ENCODE data around the gene MARVELD1. TPM values are rescaled to one million over a fixed set of nuclear protein-coding genes. Genes with fewer than 3 reads are reported as not detected.
A peak's percentile ranks its signal among the peaks of the same experiment; 100 is the strongest.

Gene MARVELD1
- total and polyA plus RNA-seq, 2 of the 4 experiments (the other 2 are of a cell fraction): 12.0 to 68.1 TPM

DNA sequence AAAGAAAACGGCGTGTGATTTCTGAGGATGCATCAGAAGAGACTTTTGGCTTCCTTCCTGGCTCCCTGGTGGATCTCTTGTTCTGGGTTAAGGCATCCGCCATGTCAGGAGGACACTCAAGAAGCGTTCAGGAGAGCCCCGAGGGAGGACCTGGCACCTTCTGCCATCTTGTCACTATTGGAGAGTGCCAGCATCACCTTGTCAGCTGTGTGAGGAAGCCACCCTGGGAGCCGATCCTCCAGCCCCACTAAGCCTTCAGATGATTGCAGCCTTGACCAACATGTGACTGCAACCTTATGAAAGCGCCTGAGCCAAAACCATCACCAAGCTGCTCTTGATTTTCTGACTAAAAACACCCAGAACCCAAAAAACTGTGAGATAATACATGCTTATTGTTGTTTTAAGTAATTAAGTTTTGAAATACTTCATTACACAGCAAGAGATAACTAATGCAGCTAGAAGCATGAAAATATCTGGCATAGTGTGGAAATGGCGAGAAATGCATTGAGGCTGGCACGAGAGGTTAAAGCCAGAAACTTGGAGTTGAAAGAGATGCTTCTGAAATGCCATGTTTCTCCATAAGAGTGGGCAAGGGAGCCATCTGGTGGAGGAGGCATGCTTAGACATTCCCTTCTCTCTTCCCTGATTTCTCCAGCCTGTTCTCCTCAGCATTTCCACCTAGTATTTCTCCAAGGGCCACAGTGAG lies 18.0 kb downstream of the MARVELD1 start:
- TF ChIP-seq RAD21 (IDR thresholded peaks at IDR 0.05; ENCODE audit: low read length) (peak; percentile 96), CHD1 (IDR thresholded peaks at IDR 0.05; ENCODE audit: low read depth, low read length) (no peak), RFX5 (IDR thresholded peaks at IDR 0.05; ENCODE audit: low read depth, low read length) (no peak), SMC3 (IDR thresholded peaks at IDR 0.05; ENCODE audit: low read depth, low read length) (peak; percentile 98), MAZ (IDR thresholded peaks at IDR 0.05; ENCODE audit: borderline replicate concordance, low read depth, low read length) (no peak), BHLHE40 (IDR thresholded peaks at IDR 0.05; ENCODE audit: low read depth, low read length) (peak; percentile 63; the same call in 1 of the 2 replicates), FOS (IDR thresholded peaks at IDR 0.05; ENCODE audit: low read depth, low read length) (no peak), POLR2A (IDR thresholded peaks at IDR 0.05; ENCODE audit: low read depth, low read length) (peak; percentile 25; the same call in 1 of the 2 replicates)
- TF ChIP-seq, protein P1, sequence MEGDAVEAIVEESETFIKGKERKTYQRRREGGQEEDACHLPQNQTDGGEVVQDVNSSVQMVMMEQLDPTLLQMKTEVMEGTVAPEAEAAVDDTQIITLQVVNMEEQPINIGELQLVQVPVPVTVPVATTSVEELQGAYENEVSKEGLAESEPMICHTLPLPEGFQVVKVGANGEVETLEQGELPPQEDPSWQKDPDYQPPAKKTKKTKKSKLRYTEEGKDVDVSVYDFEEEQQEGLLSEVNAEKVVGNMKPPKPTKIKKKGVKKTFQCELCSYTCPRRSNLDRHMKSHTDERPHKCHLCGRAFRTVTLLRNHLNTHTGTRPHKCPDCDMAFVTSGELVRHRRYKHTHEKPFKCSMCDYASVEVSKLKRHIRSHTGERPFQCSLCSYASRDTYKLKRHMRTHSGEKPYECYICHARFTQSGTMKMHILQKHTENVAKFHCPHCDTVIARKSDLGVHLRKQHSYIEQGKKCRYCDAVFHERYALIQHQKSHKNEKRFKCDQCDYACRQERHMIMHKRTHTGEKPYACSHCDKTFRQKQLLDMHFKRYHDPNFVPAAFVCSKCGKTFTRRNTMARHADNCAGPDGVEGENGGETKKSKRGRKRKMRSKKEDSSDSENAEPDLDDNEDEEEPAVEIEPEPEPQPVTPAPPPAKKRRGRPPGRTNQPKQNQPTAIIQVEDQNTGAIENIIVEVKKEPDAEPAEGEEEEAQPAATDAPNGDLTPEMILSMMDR (conservative IDR thresholded peaks at IDR 0.05; ENCODE audit: low read depth, low read length): peak; percentile 95
- Histone ChIP-seq H2BK120ac (ENCODE audit: low read depth, low read length) (no peak overlapping the region), H2BK15ac (ENCODE audit: low read depth, low read length) (no peak overlapping the region), H2AK9ac (replicated peaks; ENCODE audit: low read depth, low read length, poor library complexity) (no peak overlapping the region), H2AK5ac (ENCODE audit: low read depth, low read length) (0 out of 2 replicates have a peak overlapping the region, but pooled peaks have one; percentile 21), H3K79me1 (ENCODE audit: low read depth in 1 of 2, low read length in 2 of 2) (0 out of 4 replicates have a peak, but pooled peaks cover 0 to 4% of the 10 kb centered on the region in 2 experiments), H3K27ac (ENCODE audit: insufficient read depth, low read length) (no peak overlapping the region), H2BK20ac (ENCODE audit: low read depth, low read length) (no peak overlapping the region), H2AFZ (replicated peaks; ENCODE audit: low read length, poor library complexity) (no peak overlapping the region), H4K5ac (ENCODE audit: low read depth, low read length) (no peak overlapping the region), H4K8ac (ENCODE audit: low read depth in 2 of 2, low read length in 2 of 2) (no peak overlapping the region; a peak in 1 of 4 replicates), H3K56ac (ENCODE audit: extremely low read depth, insufficient read depth, low read length) (no peak overlapping the region), H3K4me1 (ENCODE audit: control insufficient read depth, insufficient read depth, low read length) (peaks cover 2% of the 10 kb centered on the region), H3K9me1 (ENCODE audit: insufficient read depth, low read length) (peaks cover 3% of the 10 kb centered on the region; the same call in 1 of the 2 replicates), H4K91ac (ENCODE audit: insufficient read depth, low read depth, low read length) (no peak overlapping the region), H3K4me2 (ENCODE audit: low read depth, low read length) (no peak overlapping the region), H2BK5ac (ENCODE audit: low read depth, low read length, poor library complexity, severe bottlenecking) (no peak overlapping the region), H3K4ac (ENCODE audit: low read depth, low read length) (peak overlapping the region; percentile 13; the same call in 1 of the 2 replicates), H3K9ac (ENCODE audit: low read depth, low read length) (no peak overlapping the region), H3K9me3 (ENCODE audit: control insufficient read depth, insufficient read depth, low read length) (no peaks in the 10 kb centered on the region), H3K36me3 (ENCODE audit: control insufficient read depth, insufficient read depth, low read length) (no peaks in the 10 kb centered on the region), H3K23ac (ENCODE audit: low read depth, low read length) (no peak overlapping the region), H4K20me1 (ENCODE audit: insufficient read depth, low read length) (peaks cover 3% of the 10 kb centered on the region; the same call in 1 of the 2 replicates), H3K18ac (ENCODE audit: low read depth, low read length) (no peak overlapping the region), H3K27me3 (ENCODE audit: control insufficient read depth, insufficient read depth, low read length) (no peaks in the 10 kb centered on the region), H3K14ac (replicated peaks; ENCODE audit: low read depth, low read length) (no peak overlapping the region), H3K4me3 (ENCODE audit: insufficient read depth, low read depth, low read length) (no peak overlapping the region)
- ChIA-PET CTCF (interaction anchor here (0.7 to 3.6 kb wide), 8 partner anchors 19 to 159 kb away, joined by 3 to 17 read pairs (median 4); partner anchors contain the start of genes ANKRD2, AVPI1 and MARVELD1), POLR2A (ENCODE audit: unreplicated experiment) (interaction anchor here (0.5 to 0.8 kb wide), 2 partner anchors 11 to 17 kb away, joined by 3 to 5 read pairs; no protein-coding TSS in a partner anchor)
- ATAC-seq (ENCODE audit: low read depth) (peak; percentile 95), DNase-seq (peak; percentile 76)
- dilution Hi-C loops (cut with HindIII; ENCODE audit: low sequenced_read_pairs, unreplicated experiment): no loop called here
- intact Hi-C loops (cut with micrococcal nuclease): loop anchor here (1.0 to 5.0 kb wide), 6 partner anchors 22 to 324 kb away; partner anchors contain the start of gene ANKRD2
- in situ Hi-C loops (cut with MboI; ENCODE audit: low sequenced_read_pairs): loop anchor here (5.0 to 10.0 kb wide), 2 partner anchors 54 to 157 kb away; partner anchors contain the start of gene ANKRD2
- WGBS, 2 experiments (ENCODE audit: extremely low coverage in 2 of 2, insufficient read length in 1 of 2): 96% methylated on average over 3 of the region's 9 CpGs; no CpG with 5 or more reads in 1 of the 2 experiments
- no TSS peak for BruUV-seq (replicated peaks)

All from IMR-90 (cell line).